ENCODE results near the gene ANKRD55. TPM values are rescaled to one million over a fixed set of nuclear protein-coding genes. Genes with fewer than 3 reads are reported as not detected.

ANKRD55 gene
- total and polyA plus RNA-seq, 4 donors, result 0.37 to 1.9 (median 1.4) TPM

- 64% methylated on average over 1 of the region's 1 CpG for WGBS
- Histone ChIP-seq H3K4me3 (ENCODE audit: low read depth in 1 of 3, low read length in 3 of 3) (no peak overlapping the region), H3K4me1 (ENCODE audit: control insufficient read depth in 4 of 4, insufficient read depth in 4 of 4, low read length in 3 of 4) (peaks cover 0 to 11% (median 5%) of the 10 kb centered on the region in 4 donors), H3K36me3 (ENCODE audit: control insufficient read depth in 4 of 4, insufficient read depth in 3 of 4, low read depth in 1 of 4, low read length in 3 of 4) (no peaks in the 10 kb centered on the region), H3K27ac (ENCODE audit: low read depth in 1 of 2, low read length in 2 of 2) (no peak overlapping the region), H3K9ac (ENCODE audit: low read depth in 1 of 2, low read length in 2 of 2) (no peak overlapping the region), H3K9me3 (ENCODE audit: control insufficient read depth in 4 of 4, low read length in 3 of 4) (no peaks in the 10 kb centered on the region), H3K27me3 (ENCODE audit: control insufficient read depth in 4 of 4, insufficient read depth in 4 of 4, low read length in 3 of 4) (no peaks in the 10 kb centered on the region)
- TF ChIP-seq FOXA2 (IDR thresholded peaks at IDR 0.05), result no peak
- TF ChIP-seq, protein P1, sequence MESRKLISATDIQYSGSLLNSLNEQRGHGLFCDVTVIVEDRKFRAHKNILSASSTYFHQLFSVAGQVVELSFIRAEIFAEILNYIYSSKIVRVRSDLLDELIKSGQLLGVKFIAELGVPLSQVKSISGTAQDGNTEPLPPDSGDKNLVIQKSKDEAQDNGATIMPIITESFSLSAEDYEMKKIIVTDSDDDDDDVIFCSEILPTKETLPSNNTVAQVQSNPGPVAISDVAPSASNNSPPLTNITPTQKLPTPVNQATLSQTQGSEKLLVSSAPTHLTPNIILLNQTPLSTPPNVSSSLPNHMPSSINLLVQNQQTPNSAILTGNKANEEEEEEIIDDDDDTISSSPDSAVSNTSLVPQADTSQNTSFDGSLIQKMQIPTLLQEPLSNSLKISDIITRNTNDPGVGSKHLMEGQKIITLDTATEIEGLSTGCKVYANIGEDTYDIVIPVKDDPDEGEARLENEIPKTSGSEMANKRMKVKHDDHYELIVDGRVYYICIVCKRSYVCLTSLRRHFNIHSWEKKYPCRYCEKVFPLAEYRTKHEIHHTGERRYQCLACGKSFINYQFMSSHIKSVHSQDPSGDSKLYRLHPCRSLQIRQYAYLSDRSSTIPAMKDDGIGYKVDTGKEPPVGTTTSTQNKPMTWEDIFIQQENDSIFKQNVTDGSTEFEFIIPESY (IDR thresholded peaks at IDR 0.05), result no peak
- no peak for DNase-seq (ENCODE audit: low spot score)
Observed at GRCh38 chr5:56145511-56145910, 87.6 kb downstream of the ANKRD55 start.

DNA sequence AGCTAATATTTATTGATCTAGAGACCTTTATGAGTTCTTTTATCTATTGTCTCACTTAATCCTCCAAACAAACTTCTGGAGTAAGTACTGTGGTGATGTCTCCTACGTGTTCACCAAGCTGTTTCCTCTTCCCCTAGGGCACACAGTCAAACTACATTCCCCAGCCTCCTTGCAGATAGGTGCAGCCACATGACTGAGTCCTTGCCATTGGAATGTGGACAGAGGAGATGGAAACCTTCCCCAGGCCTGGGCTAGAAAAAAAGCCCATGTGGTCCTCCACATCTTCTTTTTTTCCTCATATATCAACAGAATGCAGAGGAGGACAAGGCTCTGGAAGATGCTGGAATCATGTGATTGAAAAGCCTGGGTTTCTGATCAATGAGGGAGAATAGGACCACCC lies 88.0 kb downstream of the ANKRD55 start:
- TF ChIP-seq GABPA (IDR thresholded peaks at IDR 0.05 in 1 of 2, conservative IDR thresholded peaks at IDR 0.05 in 1 of 2) (no peak), JUND (IDR thresholded peaks at IDR 0.05) (no peak), RAD21 (IDR thresholded peaks at IDR 0.05) (no peak), YY1 (IDR thresholded peaks at IDR 0.05) (no peak), MAX (IDR thresholded peaks at IDR 0.05) (no peak), EGR1 (IDR thresholded peaks at IDR 0.05; ENCODE audit: low read depth in 2 of 2) (no peak)
- Histone ChIP-seq H3K9me3 (ENCODE audit: control insufficient read depth in 4 of 4, low read length in 3 of 4) (no peaks in the 10 kb centered on the region), H3K27me3 (ENCODE audit: control insufficient read depth in 4 of 4, insufficient read depth in 4 of 4, low read length in 3 of 4) (no peaks in the 10 kb centered on the region), H3K4me3 (ENCODE audit: low read depth in 1 of 3, low read length in 3 of 3) (no peak overlapping the region), H3K36me3 (ENCODE audit: control insufficient read depth in 4 of 4, insufficient read depth in 3 of 4, low read depth in 1 of 4, low read length in 3 of 4) (no peaks in the 10 kb centered on the region), H3K27ac (ENCODE audit: low read depth in 1 of 2, low read length in 2 of 2) (no peak overlapping the region), H3K4me1 (ENCODE audit: control insufficient read depth in 4 of 4, insufficient read depth in 4 of 4, low read length in 3 of 4) (peaks cover 0 to 11% (median 5%) of the 10 kb centered on the region in 4 donors), H3K9ac (ENCODE audit: low read depth in 1 of 2, low read length in 2 of 2) (no peak overlapping the region)
- WGBS, result 83% methylated on average over 1 of the region's 1 CpG
- DNase-seq (ENCODE audit: low spot score), result no peak

- no peaks in the 10 kb centered on the region for H3K36me3 ChIP-seq (ENCODE audit: control insufficient read depth in 4 of 4, insufficient read depth in 3 of 4, low read depth in 1 of 4, low read length in 3 of 4)
- no peak overlapping the region for H3K9ac ChIP-seq (ENCODE audit: low read depth in 1 of 2, low read length in 2 of 2)
- H3K4me1 ChIP-seq (ENCODE audit: control insufficient read depth in 4 of 4, insufficient read depth in 4 of 4, low read length in 3 of 4), result peaks cover 0 to 11% (median 5%) of the 10 kb centered on the region in 4 donors
- H3K27ac ChIP-seq (ENCODE audit: low read depth in 1 of 2, low read length in 2 of 2), result no peak overlapping the region
- no peak for TF ChIP-seq REST (IDR thresholded peaks at IDR 0.05)
- TF ChIP-seq, protein P2, sequence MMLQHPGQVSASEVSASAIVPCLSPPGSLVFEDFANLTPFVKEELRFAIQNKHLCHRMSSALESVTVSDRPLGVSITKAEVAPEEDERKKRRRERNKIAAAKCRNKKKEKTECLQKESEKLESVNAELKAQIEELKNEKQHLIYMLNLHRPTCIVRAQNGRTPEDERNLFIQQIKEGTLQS (IDR thresholded peaks at IDR 0.05), result no peak
- TF ChIP-seq RAD21 (IDR thresholded peaks at IDR 0.05), result no peak
- TF ChIP-seq, protein P1 (IDR thresholded peaks at IDR 0.05), result no peak
- TF ChIP-seq MAX (IDR thresholded peaks at IDR 0.05), result no peak
- no peak for TF ChIP-seq NR2F2 (IDR thresholded peaks at IDR 0.05)
- TF ChIP-seq HNF4G (IDR thresholded peaks at IDR 0.05), result no peak
- TF ChIP-seq RXRA (IDR thresholded peaks at IDR 0.05), result no peak
- no peak for TF ChIP-seq SP1 (IDR thresholded peaks at IDR 0.05)
- WGBS, result 91% methylated on average over 1 of the region's 1 CpG
- H3K27me3 ChIP-seq (ENCODE audit: control insufficient read depth in 4 of 4, insufficient read depth in 4 of 4, low read length in 3 of 4), result no peaks in the 10 kb centered on the region
- H3K9me3 ChIP-seq (ENCODE audit: control insufficient read depth in 4 of 4, low read length in 3 of 4), result no peaks in the 10 kb centered on the region
- no peak overlapping the region for H3K4me3 ChIP-seq (ENCODE audit: low read depth in 1 of 3, low read length in 3 of 3)
- DNase-seq (ENCODE audit: low spot score), result no peak
Observed at GRCh38 chr5:56144211-56144610, 88.9 kb downstream of the ANKRD55 start.
